NCI-H2029 treated with DMSO at 0.1 percent for 48 hours (cell line): Measurements from ENCODE around the gene TMEM132A.
A peak's percentile ranks its signal among the peaks of the same experiment; 100 is the strongest.

ENCODE experiments used
- DNase-seq: peaks from one replicate; lab custom pipeline; 2025; lab: John Stamatoyannopoulos, UW

TMEM132A gene

GRCh38 chr11:60939301-60939700, 15.0 kb downstream of the TMEM132A start:
- DNase-seq: no peak

GRCh38 chr11:60939855-60940254, 15.6 kb downstream of the TMEM132A start:
- no peak for DNase-seq

GRCh38 chr11:60941371-60942119, 17.3 kb downstream of the TMEM132A start:
- no peak for DNase-seq

- DNase-seq: no peak
Measured at GRCh38 chr11:60942219-60942618, 18.0 kb downstream of the TMEM132A start.

- DNase-seq: peak; percentile 92
Measured at GRCh38 chr11:60942970-60943565, 18.8 kb downstream of the TMEM132A start.

- DNase-seq: no peak
Measured at GRCh38 chr11:60944490-60945294, 20.4 kb downstream of the TMEM132A start.

GRCh38 chr11:60945295-60945667, 21.0 kb downstream of the TMEM132A start:
- DNase-seq: no peak

- DNase-seq: no peak
Measured at GRCh38 chr11:60946601-60947264, 22.5 kb downstream of the TMEM132A start.

GRCh38 chr11:60947700-60948099, 23.4 kb downstream of the TMEM132A start:
- DNase-seq: no peak

- no peak for DNase-seq
Measured at GRCh38 chr11:60948250-60948649, 24.0 kb downstream of the TMEM132A start.

- DNase-seq: no peak
Measured at GRCh38 chr11:60950024-60950423, 25.8 kb downstream of the TMEM132A start.

GRCh38 chr11:60950933-60951605, 26.8 kb downstream of the TMEM132A start:
- DNase-seq: no peak

GRCh38 chr11:60951606-60951903, 27.3 kb downstream of the TMEM132A start:
- DNase-seq: no peak

GRCh38 chr11:60951904-60952741, 27.9 kb downstream of the TMEM132A start, which contains the start of gene SLC15A3:
Gene SLC15A3, minus strand, starts transcription at chr11:60952176. Its CDS starts 625 bp downstream, at chr11:60951551.
- no peak for DNase-seq

GRCh38 chr11:60952742-60953170, 28.5 kb downstream of the TMEM132A start:
- DNase-seq: no peak

GRCh38 chr11:60953781-60954180, 29.5 kb downstream of the TMEM132A start:
- DNase-seq: no peak

GRCh38 chr11:60954421-60954820, 30.2 kb downstream of the TMEM132A start:
- no peak for DNase-seq

GRCh38 chr11:60955571-60955970, 31.3 kb downstream of the TMEM132A start:
- no peak for DNase-seq

GRCh38 chr11:60957188-60957587, 32.9 kb downstream of the TMEM132A start:
- no peak for DNase-seq

GRCh38 chr11:60959431-60959830, 35.2 kb downstream of the TMEM132A start:
- DNase-seq: no peak

- DNase-seq: no peak
Measured at GRCh38 chr11:60960405-60960804, 36.1 kb downstream of the TMEM132A start.
